GM12891 (cell line): ENCODE results near the gene STXBP6.

ENCODE experiments used
- POLR2A ChIP-seq: IDR thresholded peaks from 2 replicates; pipeline ENCODE4 v1.6.1; 2011; ENCODE audit warnings: low read depth, low read length, control low read depth
- POLR2AphosphoS5 ChIP-seq: IDR thresholded peaks from 2 replicates; pipeline ENCODE4 v1.6.1; 2011; ENCODE audit warnings: low read depth, low read length, control low read depth

GRCh38 chr14:24890716-24891115 is 159.2 kb downstream of the STXBP6 start:
- TF ChIP-seq POLR2A = no peak
- no peak for TF ChIP-seq POLR2AphosphoS5
